GM10248 (cell line): ENCODE data around the gene GRB7.
A peak's percentile ranks its signal among the peaks of the same experiment; 100 is the strongest.

Source experiments
- CTCF ChIA-PET: fragments of 300-600 bp; sonication (Branson Sonifier 250); formaldehyde crosslinking; extraction: SDS; loops from one replicate; lab custom pipeline; 2021; ENCODE audit warnings: antibody characterized with exemption; lab: Yijun Ruan, JAX
- POLR2A ChIA-PET: fragments of 350-650 bp; sonication (Branson Sonifier 250); formaldehyde crosslinking; extraction: SDS; loops from one replicate; lab custom pipeline; 2020; ENCODE audit warnings: antibody characterized with exemption; lab: Yijun Ruan, JAX
- DNase-seq: peaks from one replicate; pipeline ENCODE4 v3.0.0; 2012; ENCODE audit errors: extremely low spot score
- CTCF ChIP-seq: IDR thresholded peaks from 2 replicates; pipeline ENCODE4 v1.5.1; 2012; ENCODE audit warnings: mild to moderate bottlenecking, low read depth; ENCODE audit errors: extremely low read depth, missing control alignments, control extremely low read depth

Gene GRB7

DNA sequence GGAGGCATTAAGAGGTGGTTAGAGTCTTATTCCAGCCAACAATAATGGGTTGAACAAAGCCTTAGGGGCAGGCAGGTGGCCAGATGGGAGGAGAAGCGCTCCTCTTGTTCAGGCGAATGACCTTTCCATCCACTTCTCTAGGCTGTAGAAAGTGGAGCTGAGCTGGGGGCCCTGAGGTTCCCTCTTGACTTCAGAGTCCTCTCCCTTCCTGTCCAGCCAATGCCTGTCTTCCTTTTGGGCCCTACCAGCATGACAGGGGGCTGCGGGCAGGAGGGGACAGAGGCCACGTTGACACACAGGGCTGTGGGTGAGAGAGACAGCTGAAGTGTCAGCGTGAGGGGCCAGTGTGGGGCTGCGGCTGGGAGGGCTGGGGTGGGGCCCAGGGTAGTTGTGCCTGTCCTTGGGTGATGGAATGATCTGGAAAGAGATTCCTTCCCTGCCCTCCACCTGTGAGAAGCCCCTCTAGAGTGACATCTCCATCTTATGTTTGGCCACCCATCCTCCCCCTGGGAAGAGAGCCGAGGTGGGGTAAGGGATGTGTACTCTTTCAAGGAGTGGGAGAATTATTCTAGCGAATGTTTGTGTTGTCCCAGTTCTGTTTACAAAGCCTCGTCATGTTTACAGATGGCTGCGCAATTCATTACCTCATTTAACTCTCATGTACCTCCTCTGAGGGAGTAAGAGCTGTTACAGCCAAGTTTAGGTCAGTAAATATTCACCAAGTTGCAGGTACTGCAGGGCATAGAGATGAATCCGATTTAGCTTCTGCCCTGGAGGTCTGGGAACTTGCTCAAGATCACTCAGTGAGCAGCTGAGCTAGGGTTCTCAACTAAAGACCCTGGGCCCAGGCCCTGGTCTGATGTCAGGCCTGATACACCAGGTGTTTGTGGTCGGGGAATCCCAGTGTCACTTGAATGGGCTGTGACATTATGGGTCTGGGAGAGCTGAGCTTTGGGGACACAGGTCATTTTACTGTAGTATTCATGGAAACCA is 34.5 kb upstream of the GRB7 start:
- no peak for TF ChIP-seq CTCF
- POLR2A ChIA-PET = no interaction called here
- CTCF ChIA-PET = interaction anchor here (0.8 to 3.4 kb wide), 7 partner anchors 9 to 83 kb away, joined by 3 to 13 read pairs (median 4); partner anchors contain the start of genes MIEN1 and PNMT
- DNase-seq = peak; percentile 76

- POLR2A ChIA-PET = no interaction called here
- no peak for DNase-seq
- no peak for TF ChIP-seq CTCF
- CTCF ChIA-PET = interaction anchor here (0.9 to 3.4 kb wide), 6 partner anchors 26 to 84 kb away, joined by 3 to 13 read pairs (median 7); partner anchors contain the start of genes MIEN1 and PNMT
These were observed 33.8 kb upstream of the GRB7 start for GRCh38 chr17:39703913-39704312.

DNA sequence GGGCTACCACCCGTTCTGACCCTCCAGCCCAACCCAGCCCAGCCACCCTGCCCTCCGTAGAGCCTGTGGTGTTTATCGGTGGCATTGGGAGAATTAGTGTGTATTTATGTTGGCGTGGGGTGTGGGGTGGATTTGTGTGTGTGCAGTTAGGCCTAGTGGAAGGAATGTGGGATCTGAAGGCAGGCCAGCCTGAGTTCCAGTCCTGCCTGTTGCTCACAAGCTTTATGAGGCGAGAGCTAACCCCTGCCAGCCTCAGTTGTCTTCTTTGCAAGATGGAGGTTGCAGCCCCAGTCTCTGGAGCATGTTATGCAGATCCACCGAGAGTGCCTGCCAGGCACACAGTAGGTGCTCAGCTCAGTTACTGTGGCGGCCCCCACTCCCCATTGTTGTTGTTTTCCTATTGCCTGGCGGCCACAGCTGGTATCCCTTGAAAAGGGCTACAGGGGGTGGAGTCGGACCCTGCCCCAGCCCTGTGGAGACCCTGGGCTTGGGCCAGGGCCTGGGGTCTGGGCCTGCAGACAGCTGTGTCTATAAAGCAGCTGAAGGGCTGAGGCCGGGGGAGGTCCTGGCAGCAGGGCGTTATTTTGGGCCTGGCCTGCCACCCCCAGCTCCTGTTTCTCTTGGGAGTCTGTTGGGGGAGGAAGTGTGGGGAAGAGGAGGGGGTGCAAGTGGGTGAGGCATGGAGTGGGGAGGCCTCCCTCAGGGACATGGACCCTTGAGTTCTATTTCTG is 32.8 kb upstream of the GRB7 start:
- ChIA-PET POLR2A (no interaction called here), CTCF (interaction anchor here (3.4 kb wide), 1 partner anchor 84 kb away, joined by 13 read pairs; no protein-coding TSS in a partner anchor)
- DNase-seq = no peak
- TF ChIP-seq CTCF = no peak

DNA sequence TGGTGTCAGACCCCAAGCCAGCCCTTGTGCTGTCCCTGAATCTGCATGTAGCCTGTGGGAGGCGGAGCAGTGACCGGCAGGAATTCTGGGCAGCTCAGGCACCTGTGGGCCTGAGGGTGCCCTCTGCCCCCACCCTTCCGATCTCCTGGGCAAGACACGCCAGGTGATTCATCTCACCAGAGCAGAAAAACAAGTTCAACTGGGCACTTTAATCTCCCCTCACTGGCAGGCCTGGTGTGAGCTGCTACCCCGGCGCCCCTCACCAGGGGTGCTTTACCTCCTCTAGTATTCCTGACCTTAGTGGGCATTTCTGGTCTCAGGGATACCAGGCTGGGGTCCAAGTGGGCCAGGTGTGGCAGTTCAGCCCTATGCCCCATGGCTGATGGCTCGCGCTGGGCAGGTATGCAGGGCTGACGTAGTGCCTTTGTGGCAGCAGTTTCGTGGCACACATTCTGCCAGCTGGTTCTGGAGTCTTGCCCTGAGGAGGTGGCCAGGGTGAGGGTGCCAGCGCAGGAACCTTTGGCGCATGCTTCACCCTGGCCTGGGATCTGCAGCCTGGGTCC is 31.9 kb upstream of the GRB7 start:
- no peak for DNase-seq
- POLR2A ChIA-PET = no interaction called here
- TF ChIP-seq CTCF = no peak
- CTCF ChIA-PET = interaction anchor here (2.0 kb wide), 1 partner anchor 51 kb away, joined by 5 read pairs; no protein-coding TSS in a partner anchor

GRCh38 chr17:39706383-39706782 is 31.4 kb upstream of the GRB7 start:
- no peak for DNase-seq
- no peak for TF ChIP-seq CTCF
- ChIA-PET CTCF (interaction anchor here (2.0 kb wide), 1 partner anchor 52 kb away, joined by 5 read pairs; no protein-coding TSS in a partner anchor), POLR2A (no interaction called here)

DNA sequence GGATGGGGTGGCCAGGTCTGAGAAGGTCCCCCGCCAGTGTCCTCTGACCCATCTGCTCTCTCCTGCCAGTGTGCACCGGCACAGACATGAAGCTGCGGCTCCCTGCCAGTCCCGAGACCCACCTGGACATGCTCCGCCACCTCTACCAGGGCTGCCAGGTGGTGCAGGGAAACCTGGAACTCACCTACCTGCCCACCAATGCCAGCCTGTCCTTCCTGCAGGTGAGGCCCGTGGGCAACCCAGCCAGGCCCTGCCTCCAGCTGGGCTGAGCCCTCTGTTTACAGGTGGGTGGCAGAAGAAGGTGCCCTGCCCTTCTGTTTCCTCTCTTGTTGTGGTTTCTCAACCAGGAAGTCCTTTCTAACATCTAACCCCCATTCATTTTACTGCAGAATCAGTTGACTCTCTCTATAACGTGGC is 30.8 kb upstream of the GRB7 start:
- CTCF ChIA-PET = interaction anchor here (2.0 kb wide), 1 partner anchor 52 kb away, joined by 5 read pairs; no protein-coding TSS in a partner anchor
- POLR2A ChIA-PET = no interaction called here
- no peak for DNase-seq
- no peak for TF ChIP-seq CTCF
